ENCODE results near the gene MACROD2. TPM values are rescaled to one million over a fixed set of nuclear protein-coding genes. Genes with fewer than 3 reads are reported as not detected.

MACROD2 gene
- total RNA-seq, 1 experiment from 2014 or later = 3.7 TPM

GRCh38 chr20:15739035-15739434 is 1743.7 kb downstream of the MACROD2 start:
- Histone ChIP-seq H3K27ac (ENCODE audit: low read depth, low read length) (no peak overlapping the region), H2AFZ (ENCODE audit: low read depth, low read length, poor library complexity, severe bottlenecking) (no peak overlapping the region), H3K4me1 (ENCODE audit: control insufficient read depth in 1 of 2, insufficient read depth in 2 of 2, low read length in 2 of 2) (no peaks in the 10 kb centered on the region), H4K20me1 (ENCODE audit: insufficient read depth) (no peaks in the 10 kb centered on the region), H3K27me3 (ENCODE audit: insufficient read depth, low read length) (no peaks in the 10 kb centered on the region), H3K79me2 (ENCODE audit: insufficient read depth, low read length) (no peaks in the 10 kb centered on the region), H3K36me3 (ENCODE audit: control insufficient read depth in 1 of 2, insufficient read depth in 2 of 2, low read length in 2 of 2) (no peaks in the 10 kb centered on the region), H3K4me3 (replicated peaks in 1 of 2; ENCODE audit: low read depth in 1 of 2, low read length in 2 of 2) (no peak overlapping the region), H3K9ac (ENCODE audit: low read length) (no peak overlapping the region), H3K9me2 (ENCODE audit: insufficient read depth) (no peaks in the 10 kb centered on the region), H3K4me2 (ENCODE audit: low read length) (no peak overlapping the region), H3K9me3 (ENCODE audit: control insufficient read depth in 1 of 2, insufficient read depth in 1 of 2, low read depth in 1 of 2, low read length in 2 of 2) (peaks cover 11 to 12% of the 10 kb centered on the region in 2 experiments; a peak in 2 of 4 replicates)
- intact Hi-C loops (cut with micrococcal nuclease) = no loop called here
- no peak for ATAC-seq
- DNase-seq (ENCODE audit: low read depth, low spot score) = no peak
- POLR2A ChIA-PET = no interaction called here
- RAD21 ChIA-PET (ENCODE audit: low non-redundant PET in 1 of 2, low total read pairs in 2 of 2, uncharacterized antibody in 2 of 2, unreplicated experiment in 2 of 2) = no interaction called here
- TF ChIP-seq, protein P1, sequence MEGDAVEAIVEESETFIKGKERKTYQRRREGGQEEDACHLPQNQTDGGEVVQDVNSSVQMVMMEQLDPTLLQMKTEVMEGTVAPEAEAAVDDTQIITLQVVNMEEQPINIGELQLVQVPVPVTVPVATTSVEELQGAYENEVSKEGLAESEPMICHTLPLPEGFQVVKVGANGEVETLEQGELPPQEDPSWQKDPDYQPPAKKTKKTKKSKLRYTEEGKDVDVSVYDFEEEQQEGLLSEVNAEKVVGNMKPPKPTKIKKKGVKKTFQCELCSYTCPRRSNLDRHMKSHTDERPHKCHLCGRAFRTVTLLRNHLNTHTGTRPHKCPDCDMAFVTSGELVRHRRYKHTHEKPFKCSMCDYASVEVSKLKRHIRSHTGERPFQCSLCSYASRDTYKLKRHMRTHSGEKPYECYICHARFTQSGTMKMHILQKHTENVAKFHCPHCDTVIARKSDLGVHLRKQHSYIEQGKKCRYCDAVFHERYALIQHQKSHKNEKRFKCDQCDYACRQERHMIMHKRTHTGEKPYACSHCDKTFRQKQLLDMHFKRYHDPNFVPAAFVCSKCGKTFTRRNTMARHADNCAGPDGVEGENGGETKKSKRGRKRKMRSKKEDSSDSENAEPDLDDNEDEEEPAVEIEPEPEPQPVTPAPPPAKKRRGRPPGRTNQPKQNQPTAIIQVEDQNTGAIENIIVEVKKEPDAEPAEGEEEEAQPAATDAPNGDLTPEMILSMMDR (IDR thresholded peaks at IDR 0.05 in 2 of 3, conservative IDR thresholded peaks at IDR 0.05 in 1 of 3; ENCODE audit: borderline replicate concordance in 1 of 3, insufficient read depth in 1 of 3, low read depth in 2 of 3, low read length in 2 of 3) = no peak
- TF ChIP-seq FOSL1 (IDR thresholded peaks at IDR 0.05; ENCODE audit: low read depth) = no peak
- TF ChIP-seq ZFX (IDR thresholded peaks at IDR 0.05) = no peak
- TF ChIP-seq POLR2A (IDR thresholded peaks at IDR 0.05; ENCODE audit: borderline replicate concordance, extremely low read depth, insufficient read depth, insufficient read length) = no peak
- CTCF ChIA-PET = no interaction called here
- no TSS peak for BruUV-seq (replicated peaks)

GRCh38 chr20:15740046-15740775 is 1744.9 kb downstream of the MACROD2 start:
- H3K4me1 ChIP-seq (ENCODE audit: control insufficient read depth in 1 of 2, insufficient read depth in 2 of 2, low read length in 2 of 2) = no peaks in the 10 kb centered on the region
- ChIA-PET CTCF (no interaction called here), POLR2A (no interaction called here), RAD21 (ENCODE audit: low non-redundant PET in 1 of 2, low total read pairs in 2 of 2, uncharacterized antibody in 2 of 2, unreplicated experiment in 2 of 2) (no interaction called here)
- no peaks in the 10 kb centered on the region for H3K27me3 ChIP-seq (ENCODE audit: insufficient read depth, low read length)
- H3K36me3 ChIP-seq (ENCODE audit: control insufficient read depth in 1 of 2, insufficient read depth in 2 of 2, low read length in 2 of 2) = no peaks in the 10 kb centered on the region
- peaks cover 9 to 12% of the 10 kb centered on the region in 2 experiments; a peak in 2 of 4 replicates for H3K9me3 ChIP-seq (ENCODE audit: control insufficient read depth in 1 of 2, insufficient read depth in 1 of 2, low read depth in 1 of 2, low read length in 2 of 2)
- no TSS peak for BruUV-seq (replicated peaks)
- no peak overlapping the region for H3K27ac ChIP-seq (ENCODE audit: low read depth, low read length)
- no peaks in the 10 kb centered on the region for H4K20me1 ChIP-seq (ENCODE audit: insufficient read depth)
- ATAC-seq = no peak
- no peak overlapping the region for H3K9ac ChIP-seq (ENCODE audit: low read length)
- intact Hi-C loops (cut with micrococcal nuclease) = no loop called here
- H3K4me2 ChIP-seq (ENCODE audit: low read length) = no peak overlapping the region
- H3K4me3 ChIP-seq (replicated peaks in 1 of 2; ENCODE audit: low read depth in 1 of 2, low read length in 2 of 2) = no peak overlapping the region
- H3K79me2 ChIP-seq (ENCODE audit: insufficient read depth, low read length) = no peaks in the 10 kb centered on the region
- no peaks in the 10 kb centered on the region for H3K9me2 ChIP-seq (ENCODE audit: insufficient read depth)
- H2AFZ ChIP-seq (ENCODE audit: low read depth, low read length, poor library complexity, severe bottlenecking) = no peak overlapping the region
- no peak for DNase-seq (ENCODE audit: low read depth, low spot score)
- TF ChIP-seq SRF (IDR thresholded peaks at IDR 0.05; ENCODE audit: low read depth) (no peak), ZFX (IDR thresholded peaks at IDR 0.05) (no peak; the same call in 1 of the 2 replicates), POLR2AphosphoS5 (IDR thresholded peaks at IDR 0.05; ENCODE audit: low read depth, low read length) (no peak), EZH2 (IDR thresholded peaks at IDR 0.05) (no peak), JUND (IDR thresholded peaks at IDR 0.05) (no peak), EGR1 (IDR thresholded peaks at IDR 0.05; ENCODE audit: low read depth) (no peak), ZNF274 (IDR thresholded peaks at IDR 0.05; ENCODE audit: low read depth, low read length) (no peak), ELF1 (IDR thresholded peaks at IDR 0.05; ENCODE audit: borderline replicate concordance, low read depth) (no peak), POLR2A (IDR thresholded peaks at IDR 0.05; ENCODE audit: borderline replicate concordance, extremely low read depth, insufficient read depth, insufficient read length) (no peak), TCF7L2 (IDR thresholded peaks at IDR 0.05; ENCODE audit: borderline replicate concordance, extremely low read depth, insufficient read depth, insufficient read length) (no peak), EZH2phosphoT487 (IDR thresholded peaks at IDR 0.05; ENCODE audit: borderline replicate concordance) (no peak), FOSL1 (IDR thresholded peaks at IDR 0.05; ENCODE audit: low read depth) (no peak), CBX3 (IDR thresholded peaks at IDR 0.05; ENCODE audit: low read depth) (no peak), SP1 (IDR thresholded peaks at IDR 0.05; ENCODE audit: low read depth) (no peak), SIN3A (IDR thresholded peaks at IDR 0.05; ENCODE audit: low read depth) (no peak)
- TF ChIP-seq, protein P2, sequence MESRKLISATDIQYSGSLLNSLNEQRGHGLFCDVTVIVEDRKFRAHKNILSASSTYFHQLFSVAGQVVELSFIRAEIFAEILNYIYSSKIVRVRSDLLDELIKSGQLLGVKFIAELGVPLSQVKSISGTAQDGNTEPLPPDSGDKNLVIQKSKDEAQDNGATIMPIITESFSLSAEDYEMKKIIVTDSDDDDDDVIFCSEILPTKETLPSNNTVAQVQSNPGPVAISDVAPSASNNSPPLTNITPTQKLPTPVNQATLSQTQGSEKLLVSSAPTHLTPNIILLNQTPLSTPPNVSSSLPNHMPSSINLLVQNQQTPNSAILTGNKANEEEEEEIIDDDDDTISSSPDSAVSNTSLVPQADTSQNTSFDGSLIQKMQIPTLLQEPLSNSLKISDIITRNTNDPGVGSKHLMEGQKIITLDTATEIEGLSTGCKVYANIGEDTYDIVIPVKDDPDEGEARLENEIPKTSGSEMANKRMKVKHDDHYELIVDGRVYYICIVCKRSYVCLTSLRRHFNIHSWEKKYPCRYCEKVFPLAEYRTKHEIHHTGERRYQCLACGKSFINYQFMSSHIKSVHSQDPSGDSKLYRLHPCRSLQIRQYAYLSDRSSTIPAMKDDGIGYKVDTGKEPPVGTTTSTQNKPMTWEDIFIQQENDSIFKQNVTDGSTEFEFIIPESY (IDR thresholded peaks at IDR 0.05; ENCODE audit: extremely low read depth, insufficient replicate concordance, low read length) = no peak

Data from HCT116 (cell line).